Neural progenitor cell (in vitro differentiated cells): ENCODE measurements around the gene TMEM95.

Experiments
- CTCF ChIP-seq: fragments of 200-600 bp; sonication (generic); IDR thresholded peaks from 2 replicates; pipeline ENCODE4 v1.5.1; 2017; ENCODE audit warnings: antibody characterized with exemption, mild to moderate bottlenecking
- EZH2 ChIP-seq: fragments of 200-600 bp; sonication (generic); IDR thresholded peaks from 2 replicates; pipeline ENCODE4 v1.6.1; 2017; ENCODE audit warnings: antibody characterized with exemption, mild to moderate bottlenecking, moderate library complexity
- EZH2phosphoT487 ChIP-seq: fragments of 200-600 bp; sonication (generic); IDR thresholded peaks from 2 replicates; pipeline ENCODE4 v1.6.1; 2017; ENCODE audit warnings: antibody characterized with exemption

GRCh38 chr17:7355053-7355452 is at the start of gene TMEM95:
- TF ChIP-seq CTCF: no peak
- TF ChIP-seq EZH2: no peak
- no peak for TF ChIP-seq EZH2phosphoT487
